Vagina (tissue), 2 donors: Measurements from ENCODE around the gene RBFOX1.

Source experiments
- CTCF ChIP-seq, 3 experiments: fragments of 450-650 bp in 2 of 3; fragments of 200-600 bp in 1 of 3; sonication (generic) in 1 of 3; IDR thresholded peaks; one replicate each; pipeline ENCODE4 v1.5.1; 2017 to 2019; ENCODE audit warnings: antibody characterized with exemption in 3 of 3, mild to moderate bottlenecking in 2 of 3, moderate library complexity in 2 of 3
- POLR2AphosphoS5 ChIP-seq, 2 donors: sonication (generic); formaldehyde crosslinking; IDR thresholded peaks; one replicate each; pipeline ENCODE4 v1.9.0; 2017; ENCODE audit warnings: antibody characterized with exemption in 2 of 2, mild to moderate bottlenecking in 2 of 2, low read depth in 1 of 2; ENCODE audit not compliant: insufficient read depth in 1 of 2

DNA sequence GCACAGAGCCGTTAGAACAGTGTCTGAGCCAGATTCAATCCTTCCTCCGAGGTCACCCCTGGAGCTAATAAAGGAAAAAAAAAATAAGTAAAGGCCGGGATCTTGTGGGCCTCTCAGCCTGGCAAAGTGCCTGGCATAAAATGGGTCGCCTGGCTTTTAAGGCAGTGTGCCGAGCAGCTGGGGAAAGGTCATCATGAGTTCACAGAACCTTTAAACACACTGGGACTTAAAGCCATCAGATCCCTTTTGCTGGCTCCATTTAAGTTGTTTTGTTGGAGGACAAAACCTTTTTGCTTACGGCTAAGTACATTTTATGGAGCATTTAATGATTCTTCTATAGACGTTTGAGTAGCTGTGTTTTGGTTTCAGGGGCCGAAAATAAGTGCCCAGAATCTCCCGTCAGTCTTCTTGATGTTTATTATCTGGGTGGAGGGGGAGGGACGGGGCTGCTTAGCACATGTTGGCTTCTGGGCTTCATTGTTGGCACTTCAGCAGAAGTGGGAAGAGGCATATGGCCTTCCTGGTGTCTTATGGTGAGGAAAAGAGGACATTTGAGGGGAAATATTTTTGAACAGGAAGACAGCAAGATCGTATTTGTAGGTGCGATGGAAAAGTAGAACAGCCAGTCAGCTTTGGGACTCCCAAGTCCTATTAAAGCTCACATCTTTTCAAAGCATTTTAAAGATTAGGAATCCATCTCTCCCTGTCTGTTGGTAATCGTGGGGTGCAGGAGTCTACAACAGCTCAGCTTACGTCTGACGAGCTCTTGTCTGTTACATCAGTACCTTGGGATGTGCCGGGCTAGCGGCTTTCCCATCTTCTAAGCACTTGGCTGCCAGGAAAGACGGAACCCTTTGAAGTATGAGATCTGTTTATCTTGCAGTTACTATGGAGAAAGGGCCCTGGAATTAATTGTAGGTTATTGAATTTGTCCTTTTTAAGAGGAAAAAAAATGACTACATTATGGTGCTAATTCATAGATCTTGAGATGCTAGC lies 31.1 kb downstream of the RBFOX1 start:
- TF ChIP-seq CTCF (IDR thresholded peaks at IDR 0.05) (no peak), POLR2AphosphoS5 (IDR thresholded peaks at IDR 0.05; ENCODE audit: insufficient read depth in 1 of 2, low read depth in 1 of 2) (no peak)
